Keratinocyte (primary cell): ENCODE results near the gene RIT2. TPM values are rescaled to one million over a fixed set of nuclear protein-coding genes. Genes with fewer than 3 reads are reported as not detected.

ENCODE experiments used
- DNase-seq: peaks from one replicate; pipeline ENCODE4 v3.0.0-alpha.2; 2011; ENCODE audit warnings: low read depth, missing footprints, low spot score
- FAIRE-seq: peaks from 2 replicates; lab custom pipeline; 2011; peaks lifted over from hg19 to GRCh38; lab: Jason Lieb, UNC
- H2AFZ ChIP-seq: 2 replicates; pipeline ENCODE4 v1.6.0; 2012; ENCODE audit warnings: low read length, control low read depth, inconsistent platforms; ENCODE audit not compliant: control insufficient read depth
- H3K27ac ChIP-seq: 2 replicates; pipeline ENCODE4 v1.5.1; 2011; ENCODE audit warnings: low read length; ENCODE audit not compliant: control insufficient read depth, insufficient read depth
- H3K27me3 ChIP-seq: 3 replicates; pipeline ENCODE4 v1.6.0; 2011; ENCODE audit warnings: low read length; ENCODE audit not compliant: control insufficient read depth, insufficient read depth; ENCODE audit errors: extremely low read depth
- H3K36me3 ChIP-seq, 2 experiments: 2 replicates in 1 of 2; 3 replicates in 1 of 2; pipeline ENCODE4 v1.5.1; 2011; ENCODE audit warnings: low read length in 2 of 2, mild to moderate bottlenecking in 1 of 2; ENCODE audit not compliant: control insufficient read depth in 2 of 2, insufficient read depth in 2 of 2; ENCODE audit errors: extremely low read depth in 1 of 2
- H3K4me1 ChIP-seq: 3 replicates; pipeline ENCODE4 v1.5.1; 2011; ENCODE audit warnings: low read length; ENCODE audit not compliant: control insufficient read depth, insufficient read depth; ENCODE audit errors: extremely low read depth
- H3K4me2 ChIP-seq: 3 replicates; pipeline ENCODE4 v1.6.0; 2011; ENCODE audit warnings: low read depth, low read length; ENCODE audit not compliant: control insufficient read depth, insufficient read depth; ENCODE audit errors: extremely low read depth
- H3K4me3 ChIP-seq, 3 experiments: fragments of 200-600 bp in 1 of 3; sonication (generic) in 1 of 3; 2 replicates in 2 of 3; 3 replicates in 1 of 3; pipeline ENCODE4 v1.5.1; 2011 to 2016; ENCODE audit warnings: low read length in 3 of 3, mild to moderate bottlenecking in 3 of 3, control low read depth in 2 of 3, inconsistent platforms in 1 of 3, low read depth in 1 of 3, mixed read lengths in 1 of 3, mixed run types in 1 of 3, moderate library complexity in 1 of 3; ENCODE audit not compliant: control insufficient read depth in 2 of 3, insufficient read depth in 2 of 3; ENCODE audit errors: extremely low read depth in 1 of 3
- H3K79me2 ChIP-seq: 2 replicates; pipeline ENCODE4 v1.6.0; 2012; ENCODE audit warnings: low read length; ENCODE audit not compliant: control insufficient read depth, insufficient read depth
- H3K9ac ChIP-seq: 3 replicates; pipeline ENCODE4 v1.6.0; 2011; ENCODE audit warnings: low read length; ENCODE audit not compliant: control insufficient read depth, insufficient read depth; ENCODE audit errors: extremely low read depth
- H3K9me1 ChIP-seq: 3 replicates; pipeline ENCODE4 v1.6.0; 2011; ENCODE audit warnings: low read length; ENCODE audit not compliant: control insufficient read depth, insufficient read depth; ENCODE audit errors: extremely low read depth
- H3K9me3 ChIP-seq: 2 replicates; pipeline ENCODE4 v1.5.1; 2012; ENCODE audit warnings: low read depth, low read length; ENCODE audit not compliant: control insufficient read depth
- H4K20me1 ChIP-seq: 3 replicates; pipeline ENCODE4 v1.6.0; 2011; ENCODE audit warnings: low read length; ENCODE audit not compliant: control insufficient read depth, insufficient read depth; ENCODE audit errors: extremely low read depth
- EZH2 ChIP-seq: IDR thresholded peaks from one replicate; pipeline ENCODE4 v1.6.1; 2012; ENCODE audit warnings: inconsistent platforms, mild to moderate bottlenecking, low read length, moderate library complexity
- dilution Hi-C: fragments of 300-500 bp; cut with MboI; formaldehyde crosslinking; loops from one replicate; pipeline ENCODE4 v1.7.0; 2020; ENCODE audit warnings: low sequenced_read_pairs; ENCODE audit not compliant: extremely low pct_ligation_motif_present
- polyA plus RNA-seq, 5 experiments: library from polyadenylated mRNA; depleted of rRNA in 3 of 5; stranded (reverse) in 3 of 5; stranded (forward) in 1 of 5; unstranded in 1 of 5; fragments of >200 nt; gene quantifications; 1 replicate in 1 of 5; 2 replicates in 3 of 5; 3 replicates in 1 of 5; pipeline versions ENCODE4 v1.2.1 to v1.2.3, GENCODE V29; 2011 to 2012; ENCODE audit warnings: missing spikeins in 2 of 5, low read depth in 1 of 5, low replicate concordance in 1 of 5
- TF ChIP-seq, protein P1 (sequence below), 3 experiments: IDR thresholded peaks in 1 of 3; conservative IDR thresholded peaks in 1 of 3; optimal IDR thresholded peaks in 1 of 3; 2 replicates in 2 of 3; 3 replicates in 1 of 3; pipeline versions ENCODE3 to v1.5.1; 2011; ENCODE audit warnings: low read length in 3 of 3, mild to moderate bottlenecking in 3 of 3, moderate library complexity in 2 of 3, control low read depth in 1 of 3, inconsistent platforms in 1 of 3; ENCODE audit not compliant: insufficient read depth in 2 of 3; ENCODE audit errors: extremely low read depth in 1 of 3

Gene RIT2
- polyA plus RNA-seq, 1 donor (not counting 4 experiments of a cell fraction or from before 2014, with no cell fraction given): not detected

- H3K79me2 ChIP-seq: no peaks in the 10 kb centered on the region
- H2AFZ ChIP-seq: no peak overlapping the region
- H3K36me3 ChIP-seq: no peaks in the 10 kb centered on the region
- no peaks in the 10 kb centered on the region for H3K27me3 ChIP-seq
- H3K4me2 ChIP-seq: no peak overlapping the region
- TF ChIP-seq, protein P1, sequence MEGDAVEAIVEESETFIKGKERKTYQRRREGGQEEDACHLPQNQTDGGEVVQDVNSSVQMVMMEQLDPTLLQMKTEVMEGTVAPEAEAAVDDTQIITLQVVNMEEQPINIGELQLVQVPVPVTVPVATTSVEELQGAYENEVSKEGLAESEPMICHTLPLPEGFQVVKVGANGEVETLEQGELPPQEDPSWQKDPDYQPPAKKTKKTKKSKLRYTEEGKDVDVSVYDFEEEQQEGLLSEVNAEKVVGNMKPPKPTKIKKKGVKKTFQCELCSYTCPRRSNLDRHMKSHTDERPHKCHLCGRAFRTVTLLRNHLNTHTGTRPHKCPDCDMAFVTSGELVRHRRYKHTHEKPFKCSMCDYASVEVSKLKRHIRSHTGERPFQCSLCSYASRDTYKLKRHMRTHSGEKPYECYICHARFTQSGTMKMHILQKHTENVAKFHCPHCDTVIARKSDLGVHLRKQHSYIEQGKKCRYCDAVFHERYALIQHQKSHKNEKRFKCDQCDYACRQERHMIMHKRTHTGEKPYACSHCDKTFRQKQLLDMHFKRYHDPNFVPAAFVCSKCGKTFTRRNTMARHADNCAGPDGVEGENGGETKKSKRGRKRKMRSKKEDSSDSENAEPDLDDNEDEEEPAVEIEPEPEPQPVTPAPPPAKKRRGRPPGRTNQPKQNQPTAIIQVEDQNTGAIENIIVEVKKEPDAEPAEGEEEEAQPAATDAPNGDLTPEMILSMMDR (optimal IDR thresholded peaks at IDR 0.05 in 1 of 3, IDR thresholded peaks at IDR 0.05 in 1 of 3, conservative IDR thresholded peaks at IDR 0.05 in 1 of 3; ENCODE audit: extremely low read depth in 1 of 3, insufficient read depth in 2 of 3, low read length in 3 of 3): no peak
- TF ChIP-seq EZH2: no peak
- H3K4me3 ChIP-seq: no peak overlapping the region
- no peak overlapping the region for H3K9ac ChIP-seq
- no peak for FAIRE-seq
- no peak overlapping the region for H3K27ac ChIP-seq
- no peaks in the 10 kb centered on the region for H4K20me1 ChIP-seq
- DNase-seq: no peak
- H3K9me3 ChIP-seq: peaks cover 2% of the 10 kb centered on the region
- dilution Hi-C loops: no loop called here
- H3K4me1 ChIP-seq: no peaks in the 10 kb centered on the region
- H3K9me1 ChIP-seq: no peaks in the 10 kb centered on the region
Observed at GRCh38 chr18:43078478-43079092, 36.9 kb downstream of the RIT2 start.

GRCh38 chr18:43077510-43078308 is 37.8 kb downstream of the RIT2 start:
- Histone ChIP-seq H3K79me2 (no peaks in the 10 kb centered on the region), H3K36me3 (no peaks in the 10 kb centered on the region), H3K9me1 (no peaks in the 10 kb centered on the region), H3K4me3 (no peak overlapping the region), H4K20me1 (no peaks in the 10 kb centered on the region), H2AFZ (no peak overlapping the region), H3K9me3 (peaks cover 3% of the 10 kb centered on the region), H3K4me1 (no peaks in the 10 kb centered on the region), H3K27me3 (no peaks in the 10 kb centered on the region), H3K4me2 (no peak overlapping the region), H3K27ac (no peak overlapping the region), H3K9ac (no peak overlapping the region)
- TF ChIP-seq EZH2: no peak
- TF ChIP-seq, protein P1 (optimal IDR thresholded peaks at IDR 0.05 in 1 of 3, IDR thresholded peaks at IDR 0.05 in 1 of 3, conservative IDR thresholded peaks at IDR 0.05 in 1 of 3; ENCODE audit: extremely low read depth in 1 of 3, insufficient read depth in 2 of 3, low read length in 3 of 3): no peak
- FAIRE-seq (no peak), DNase-seq (no peak)
- dilution Hi-C loops: no loop called here
